Muscle of back (tissue), 11 donors: ENCODE data around the gene CTNNA2. TPM values are rescaled to one million over a fixed set of nuclear protein-coding genes. Genes with fewer than 3 reads are reported as not detected.

ENCODE experiments used
- DNase-seq, 3 donors: peaks; one replicate each; pipeline versions ENCODE4 v3.0.0 to v3.0.0-alpha.2; 2013
- polyA plus RNA-seq, 10 donors: library from polyadenylated mRNA; unstranded; fragments of 120-200 nt; gene quantifications; one replicate each; pipeline ENCODE4 v1.2.1, GENCODE V29; 2013; ENCODE audit not compliant: insufficient read length in 10 of 10

CTNNA2 gene
- polyA plus RNA-seq, 10 donors = 0.13 to 1.4 (median 0.46) TPM

GRCh38 chr2:79916285-79916684, 403.4 kb downstream of the CTNNA2 start:
- no peak for DNase-seq

GRCh38 chr2:79920512-79921076, 407.7 kb downstream of the CTNNA2 start:
- DNase-seq = no peak

GRCh38 chr2:79929624-79930023, 416.8 kb downstream of the CTNNA2 start:
- DNase-seq = no peak

GRCh38 chr2:79935046-79935732, 422.3 kb downstream of the CTNNA2 start:
- no peak for DNase-seq

- DNase-seq = peak; percentile 54 to 73 (median 57)
Observed at GRCh38 chr2:79935771-79936657, 423.2 kb downstream of the CTNNA2 start.

GRCh38 chr2:79936715-79937114, 423.9 kb downstream of the CTNNA2 start:
- DNase-seq = no peak

GRCh38 chr2:79938648-79939047, 425.8 kb downstream of the CTNNA2 start:
- no peak for DNase-seq

- no peak for DNase-seq
Observed at GRCh38 chr2:79940364-79940763, 427.5 kb downstream of the CTNNA2 start.

GRCh38 chr2:79941179-79941578, 428.3 kb downstream of the CTNNA2 start:
- no peak for DNase-seq

- DNase-seq = no peak
Observed at GRCh38 chr2:79944205-79944604, 431.4 kb downstream of the CTNNA2 start.

GRCh38 chr2:79945653-79946445, 433.0 kb downstream of the CTNNA2 start:
- DNase-seq = no peak

GRCh38 chr2:79947751-79948150, 434.9 kb downstream of the CTNNA2 start:
- DNase-seq = no peak

GRCh38 chr2:79950526-79950925, 437.7 kb downstream of the CTNNA2 start:
- no peak for DNase-seq

GRCh38 chr2:79952616-79953015, 439.8 kb downstream of the CTNNA2 start:
- DNase-seq = no peak

GRCh38 chr2:79960035-79960434, 447.2 kb downstream of the CTNNA2 start:
- DNase-seq = no peak

- DNase-seq = no peak
Observed at GRCh38 chr2:79960519-79960918, 447.7 kb downstream of the CTNNA2 start.

- DNase-seq = no peak
Observed at GRCh38 chr2:79964966-79965365, 452.1 kb downstream of the CTNNA2 start.

- DNase-seq = no peak
Observed at GRCh38 chr2:79966369-79966768, 453.5 kb downstream of the CTNNA2 start.

- no peak for DNase-seq
Observed at GRCh38 chr2:79966882-79967281, 454.0 kb downstream of the CTNNA2 start.

- no peak for DNase-seq
Observed at GRCh38 chr2:79971807-79972206, 459.0 kb downstream of the CTNNA2 start.

GRCh38 chr2:79972661-79973060, 459.8 kb downstream of the CTNNA2 start:
- peak in 1 of 3 donors; percentile 8 for DNase-seq
